GM18861 (cell line): ENCODE measurements around the gene DDX54.
"Not testable (repeated sequence)": the region's sequence is repeated elsewhere in the genome, so short reads cannot be mapped to it uniquely, and the experiment has no call there.

Source experiments
- ATAC-seq: cut with Tn5 transposase; IDR thresholded peaks from one replicate; pipeline ENCODE4 v1.9.1; 2021; ENCODE audit not compliant: unreplicated experiment

The DDX54 gene

DNA sequence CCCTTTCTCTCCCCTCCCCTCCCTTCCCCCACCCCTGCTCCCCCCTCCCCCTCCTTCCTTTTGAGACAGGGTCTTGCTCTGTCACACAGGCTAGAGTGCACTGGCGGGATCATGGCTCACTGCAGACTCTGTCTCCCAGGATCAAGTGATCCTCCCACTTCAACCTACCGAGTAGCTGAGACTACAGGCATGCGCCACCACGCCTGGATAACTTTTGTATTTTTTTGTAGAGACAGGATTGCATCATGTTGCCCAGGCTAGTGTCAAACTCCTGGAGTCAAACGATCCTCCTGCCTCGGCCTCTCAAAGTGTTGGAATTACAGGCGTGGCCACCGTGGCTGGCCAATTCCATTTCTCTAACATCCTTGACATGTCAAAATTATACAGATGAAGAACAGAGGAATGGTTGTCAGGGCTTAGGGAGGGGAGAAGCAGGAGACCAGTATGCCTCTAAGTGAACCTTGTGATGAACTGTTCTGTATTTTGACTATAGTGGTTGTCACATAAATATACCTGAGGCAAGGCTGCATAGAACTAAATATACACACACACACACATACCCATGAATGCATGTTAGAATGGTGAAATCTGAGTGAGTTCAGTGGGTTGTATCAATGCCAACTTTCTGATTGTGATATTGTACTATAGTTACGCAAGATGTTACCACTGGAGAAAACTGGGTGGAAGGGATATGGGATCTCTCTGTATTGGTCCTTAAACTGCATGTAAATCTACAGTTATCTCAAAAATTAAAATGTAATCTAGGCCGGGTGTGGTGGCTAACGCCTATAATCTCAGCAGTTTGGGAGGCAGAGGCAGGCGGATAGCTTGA is 39.3 kb downstream of the DDX54 start:
- no peak for ATAC-seq

DNA sequence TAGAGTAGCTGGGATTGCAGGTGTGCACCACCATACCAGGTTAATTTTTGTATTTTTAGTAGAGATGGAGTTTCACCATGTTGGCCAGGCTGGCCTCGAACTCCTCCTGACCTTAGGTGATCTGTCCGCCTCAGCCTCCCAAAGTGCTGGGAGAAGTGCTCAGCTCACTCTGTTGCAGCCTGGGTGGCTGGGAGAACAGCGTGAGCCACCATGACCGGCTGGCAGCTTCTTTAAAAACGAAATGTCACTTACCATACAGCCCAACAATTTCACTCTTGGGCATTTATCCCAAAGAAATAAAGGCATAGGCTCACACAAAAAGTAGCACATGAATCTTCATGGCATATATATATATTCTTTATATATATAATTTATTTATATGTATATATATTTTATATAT is 40.5 kb downstream of the DDX54 start:
- no peak for ATAC-seq

DNA sequence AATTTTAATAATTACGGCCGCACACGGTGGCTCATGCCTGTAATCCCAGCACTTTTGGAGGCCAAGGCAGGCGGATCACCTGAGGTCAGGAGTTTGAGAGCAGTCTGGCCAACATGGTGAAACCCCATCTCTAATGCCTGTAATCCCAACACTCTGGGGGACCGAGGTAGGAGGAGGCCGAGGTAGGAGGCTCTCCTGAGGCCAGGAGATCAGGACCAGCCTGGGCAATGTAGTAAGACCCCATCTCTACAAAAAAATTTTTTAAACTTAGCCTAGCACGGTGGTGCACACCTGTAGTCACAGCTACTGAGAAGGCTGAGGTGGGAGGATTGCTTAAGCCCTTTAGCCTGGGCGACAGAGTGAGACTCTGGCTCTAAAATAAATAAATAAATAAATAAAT is 41.3 kb downstream of the DDX54 start:
- ATAC-seq, result no peak

DNA sequence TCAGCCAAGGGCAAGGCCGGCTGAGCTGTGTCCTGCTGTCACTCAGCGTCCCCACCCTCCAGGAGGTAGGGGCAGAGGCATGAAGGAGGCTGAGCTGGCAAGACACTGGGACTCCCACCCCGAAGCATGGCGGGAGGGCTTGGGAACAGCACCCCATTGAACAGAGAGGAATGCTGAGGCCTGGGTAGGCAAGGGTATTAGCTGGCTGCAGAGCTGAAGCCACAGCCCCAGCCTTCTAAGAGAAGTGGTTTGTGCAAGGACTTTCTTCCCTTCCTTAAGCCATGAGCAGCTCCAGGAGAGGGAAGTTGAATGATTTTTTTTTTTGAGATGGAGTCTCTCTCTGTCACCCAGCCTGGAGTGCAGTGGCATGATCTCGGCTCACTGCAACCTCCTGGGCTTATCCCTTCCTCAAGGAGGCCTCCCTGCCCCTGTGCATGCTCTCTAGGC is 42.4 kb downstream of the DDX54 start:
- ATAC-seq, result no peak

DNA sequence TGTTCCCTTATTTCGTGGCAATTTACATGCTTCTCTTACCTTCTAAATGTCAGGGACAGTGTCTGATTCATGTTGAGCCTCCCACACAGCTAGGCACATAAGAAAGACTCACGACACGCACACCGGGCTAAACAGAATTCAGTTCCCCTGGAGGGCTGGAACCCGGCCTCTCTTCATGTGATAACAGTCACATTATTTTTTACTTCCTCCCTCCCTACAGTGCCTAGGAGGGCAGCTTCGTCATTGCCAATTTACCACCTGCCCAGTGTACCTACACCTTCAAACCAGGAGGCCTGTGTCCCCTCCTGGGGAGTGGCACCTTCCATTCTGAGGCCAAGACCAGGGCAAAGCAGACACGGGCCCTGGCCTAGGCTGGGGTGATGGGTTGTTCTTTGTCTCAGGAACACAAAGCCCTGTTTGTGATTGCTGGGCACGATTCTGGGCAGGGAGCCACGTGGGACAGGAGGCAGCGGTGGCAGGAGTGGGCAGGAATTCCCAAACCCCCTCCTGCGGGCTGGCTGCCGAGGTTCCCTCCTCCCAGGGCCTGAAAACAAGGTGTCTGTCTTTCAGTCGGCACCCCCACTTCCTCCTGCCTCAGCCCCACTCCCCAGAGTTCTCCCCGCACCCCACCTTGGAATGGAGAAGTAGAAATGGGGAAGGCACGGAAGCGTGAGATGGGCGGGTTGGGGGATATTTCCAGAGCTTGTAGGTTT is 42.9 kb downstream of the DDX54 start:
- no peak for ATAC-seq

DNA sequence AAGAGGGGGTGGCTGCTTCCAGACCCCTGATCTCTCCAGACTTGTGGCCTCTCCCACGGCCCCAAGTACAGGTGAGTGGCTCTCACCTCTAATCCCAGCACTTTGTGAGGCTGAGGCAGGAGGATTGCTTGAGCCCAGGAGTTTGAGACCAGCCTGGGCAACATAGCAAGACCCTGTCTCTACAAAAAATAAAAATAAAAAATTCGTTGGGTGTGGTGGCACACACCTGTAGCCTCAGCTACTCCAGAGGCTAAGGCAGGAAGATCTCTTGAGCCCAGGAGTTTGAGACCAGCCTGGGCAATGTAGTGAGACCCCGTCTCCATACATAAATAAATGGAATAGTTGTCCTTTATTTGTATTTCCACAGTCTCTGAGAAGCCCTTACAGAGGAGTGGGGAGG is 43.6 kb downstream of the DDX54 start:
- not testable (repeated sequence) for ATAC-seq

DNA sequence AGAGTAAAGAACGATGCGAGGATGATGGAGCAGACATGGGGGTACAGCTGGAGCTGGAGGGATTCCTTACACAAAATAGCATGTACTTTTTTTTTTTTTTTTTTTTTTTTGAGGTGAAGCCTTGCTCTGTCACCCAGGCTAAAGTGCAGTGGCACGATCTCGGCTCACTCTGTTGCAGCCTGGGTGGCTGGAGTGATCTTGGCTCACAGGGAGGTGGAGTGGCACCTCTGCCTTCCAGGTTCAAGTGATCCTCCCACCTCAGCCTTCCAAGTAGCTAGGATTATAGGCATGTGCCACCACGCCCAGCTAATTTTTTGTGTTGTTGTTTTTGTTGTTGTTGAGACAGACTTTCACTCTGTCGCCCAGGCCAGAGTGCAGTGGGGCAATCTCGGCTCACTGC is 44.6 kb downstream of the DDX54 start:
- ATAC-seq, result no peak

DNA sequence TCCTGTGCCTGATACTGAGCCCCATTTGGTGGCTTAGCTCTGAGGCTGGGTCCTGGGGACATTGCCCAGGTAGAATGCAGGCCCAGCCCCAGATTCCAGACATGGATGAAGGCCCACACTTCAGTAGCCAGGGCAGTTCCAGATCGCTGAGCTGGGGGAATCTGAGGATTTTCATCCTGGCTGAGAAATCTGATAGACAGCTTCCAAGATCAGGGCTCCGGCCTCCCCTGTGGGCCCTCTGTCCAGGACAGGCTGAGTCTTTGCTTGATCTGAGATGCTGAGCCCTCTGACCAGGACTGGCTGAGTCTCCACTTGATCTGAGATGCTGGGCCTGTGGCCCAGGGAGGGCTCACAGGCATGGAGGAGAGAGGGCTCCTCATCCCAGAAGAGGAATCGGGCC is 46.5 kb downstream of the DDX54 start:
- no peak for ATAC-seq

DNA sequence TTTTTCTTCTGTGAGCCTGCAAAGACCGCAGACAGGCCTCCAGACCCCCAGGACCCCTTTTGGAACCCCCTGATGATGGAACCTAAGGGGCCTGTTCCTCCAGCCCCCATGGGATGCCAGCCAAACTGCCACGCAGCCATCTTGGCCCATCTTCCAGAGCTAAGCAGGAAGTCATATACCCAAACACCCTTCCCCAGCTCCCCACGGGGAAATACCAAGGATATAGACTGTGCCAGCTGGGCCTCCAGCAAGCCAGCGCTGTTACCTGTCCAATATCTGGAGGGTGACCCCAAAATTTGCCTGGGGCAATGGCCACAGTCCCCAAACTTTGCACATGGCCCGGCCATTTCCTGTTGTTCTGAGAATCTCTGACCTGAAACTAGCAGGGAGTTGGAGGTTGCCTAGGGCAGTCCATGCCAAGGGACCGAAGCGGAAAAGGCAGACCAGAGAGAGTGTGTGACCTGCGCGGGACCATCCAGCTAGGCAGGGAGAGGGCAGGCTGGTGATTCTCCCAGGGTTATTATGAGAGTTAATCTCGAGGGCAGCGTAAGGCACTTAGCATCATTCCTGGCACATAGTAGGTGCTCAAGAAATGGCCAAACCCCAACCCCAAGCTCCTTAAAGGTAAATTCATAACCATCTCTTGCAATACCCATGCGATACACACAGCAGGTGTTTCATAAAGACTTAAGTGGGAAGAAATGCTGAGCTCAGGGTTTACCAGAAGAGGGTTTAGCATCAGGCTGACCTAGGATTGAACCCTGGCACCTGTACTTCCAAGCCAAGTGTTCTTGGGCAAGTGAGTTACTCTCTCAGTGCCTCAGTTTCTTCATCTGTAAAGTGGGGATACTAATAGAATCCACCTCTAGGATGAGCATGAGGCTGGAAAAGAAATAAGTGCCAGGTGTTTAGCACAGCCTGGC is 47.2 kb downstream of the DDX54 start:
- ATAC-seq, result no peak

DNA sequence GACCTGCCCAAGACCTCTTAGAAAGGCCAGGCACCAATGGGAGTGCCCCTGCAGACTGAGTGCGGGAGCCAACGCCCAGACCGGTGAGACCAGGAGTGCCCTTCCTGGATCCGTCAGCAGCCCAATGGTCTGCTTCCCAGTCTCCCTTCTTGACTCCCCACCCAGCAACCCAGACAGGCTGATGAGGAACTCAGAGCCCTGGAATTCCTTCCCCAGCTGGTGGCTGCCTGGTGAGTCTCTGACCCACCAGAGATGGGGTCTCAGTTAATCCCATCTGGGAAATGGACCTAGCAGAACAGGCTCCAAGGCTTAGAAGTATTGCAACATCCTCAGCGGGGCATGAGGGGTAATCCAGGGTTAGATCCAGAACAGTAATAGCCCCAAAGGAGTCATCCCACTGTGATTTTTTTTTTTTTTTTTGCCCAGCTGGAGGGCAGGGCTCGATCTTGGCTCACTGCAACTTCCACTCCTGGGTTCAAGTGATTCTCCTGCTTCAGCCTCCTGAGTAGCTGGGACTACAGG is 48.2 kb downstream of the DDX54 start:
- no peak for ATAC-seq

DNA sequence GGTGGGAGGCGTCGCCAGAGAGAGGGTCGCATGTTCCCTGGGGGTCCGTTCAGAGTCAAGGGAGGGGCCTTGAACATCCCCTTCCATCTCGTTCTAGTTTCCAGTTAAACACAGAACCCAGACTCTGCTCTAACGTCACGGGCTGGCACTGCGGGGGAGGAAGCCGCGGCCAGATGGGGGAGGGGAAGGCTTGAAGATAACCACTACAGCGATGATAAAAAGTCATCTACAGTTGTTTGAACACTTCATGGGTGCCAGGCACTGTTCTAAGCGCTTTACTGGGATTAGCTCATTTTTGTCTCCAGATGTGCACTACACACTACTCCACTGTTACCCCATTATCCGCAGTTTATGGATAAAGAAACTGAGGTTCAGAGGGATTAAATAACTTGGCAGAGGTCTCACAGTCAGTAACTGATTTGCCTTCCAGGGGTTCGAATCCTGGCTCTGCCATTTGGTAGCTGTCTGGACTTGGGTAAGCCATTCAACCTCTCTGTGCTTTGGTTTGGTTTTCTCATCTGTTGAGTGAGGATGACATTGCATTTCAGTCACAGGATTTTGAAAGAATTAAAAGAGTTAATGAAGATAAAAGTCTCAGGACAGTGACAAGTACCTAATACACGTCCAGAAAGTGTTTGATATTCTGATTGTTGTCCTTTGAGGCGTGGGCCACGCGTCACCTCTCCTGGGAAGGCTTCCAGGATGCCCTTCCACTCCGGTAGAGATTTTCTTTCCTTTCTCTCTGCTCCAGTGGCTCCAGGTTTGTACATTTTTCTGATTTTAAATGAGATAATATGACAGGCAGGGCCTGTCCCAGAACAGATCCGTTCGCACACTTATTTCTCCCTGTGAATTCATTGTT is 48.9 kb downstream of the DDX54 start:
- ATAC-seq, result no peak

DNA sequence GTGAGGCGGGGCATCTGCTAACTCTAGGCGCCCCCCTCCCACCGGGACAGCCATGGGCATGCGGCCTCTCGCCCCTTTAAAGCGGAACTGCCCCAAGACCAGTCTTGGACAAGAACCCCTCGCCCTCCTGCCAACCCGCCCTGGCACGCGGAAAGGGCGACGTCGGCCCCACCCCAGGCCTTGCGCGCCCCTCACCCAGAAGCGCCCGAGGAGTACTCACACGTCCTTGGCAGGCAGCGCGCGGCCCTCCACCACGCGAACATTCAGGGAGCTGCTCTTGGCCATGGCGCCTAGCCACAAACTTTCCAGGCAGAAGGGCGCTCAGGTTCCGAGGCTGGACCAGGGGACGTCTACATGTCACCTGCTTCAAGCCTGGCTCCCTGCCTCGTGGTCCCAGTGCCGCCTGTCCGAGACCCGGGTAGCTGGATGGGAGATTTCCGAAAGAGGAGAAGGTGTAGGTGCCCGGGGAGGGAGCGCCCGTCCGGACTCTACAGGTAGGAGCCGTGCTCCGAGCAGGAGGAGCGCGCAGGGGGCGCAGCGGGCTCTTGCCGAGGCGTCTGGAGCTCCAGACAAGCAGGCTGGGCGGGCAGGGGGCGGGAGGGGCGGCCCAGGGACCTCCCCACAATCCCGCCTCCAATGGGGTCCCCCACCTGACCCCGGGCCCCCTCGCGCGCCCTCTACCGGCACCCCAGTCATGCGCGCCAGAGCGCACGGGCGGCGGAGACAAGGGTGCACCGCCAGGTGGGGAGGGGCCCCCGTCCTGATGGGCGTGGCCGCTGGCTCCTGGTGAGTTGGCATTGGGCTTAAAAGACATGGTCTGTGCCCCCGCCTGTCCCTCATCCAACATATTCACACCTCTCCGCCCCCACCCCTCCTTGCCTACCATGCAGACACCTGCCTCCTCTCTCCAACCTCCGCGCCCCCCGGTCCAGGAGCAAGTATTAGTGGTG is 49.8 kb downstream of the DDX54 start, which contains the start of gene RASAL1:
TSS of gene RASAL1 (minus strand) at position 584 of the 950 bp plus-strand sequence. CDS start at position 285, 299 bp downstream.
- no peak for ATAC-seq

DNA sequence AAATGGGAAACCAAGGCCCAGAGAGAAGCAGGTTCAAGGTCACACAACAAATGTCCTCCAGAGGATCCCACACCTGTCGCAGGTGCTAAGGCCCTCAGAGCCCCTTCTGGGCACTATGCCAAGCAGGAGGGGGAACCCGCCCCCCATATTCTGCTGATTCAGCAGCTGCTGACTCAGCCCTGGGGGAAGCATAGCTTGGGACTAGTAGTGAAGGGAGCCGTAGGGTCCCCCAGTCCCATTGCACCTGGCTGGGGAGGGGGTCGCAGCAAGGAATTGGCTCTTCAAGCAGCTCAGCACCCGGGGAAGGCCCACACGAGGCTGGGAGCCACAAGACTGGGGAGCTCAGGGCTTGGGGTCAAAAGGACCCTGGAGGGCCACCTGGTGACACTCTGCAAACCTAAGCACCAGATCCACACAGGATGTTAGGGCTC is 50.7 kb downstream of the DDX54 start:
- ATAC-seq, result no peak

DNA sequence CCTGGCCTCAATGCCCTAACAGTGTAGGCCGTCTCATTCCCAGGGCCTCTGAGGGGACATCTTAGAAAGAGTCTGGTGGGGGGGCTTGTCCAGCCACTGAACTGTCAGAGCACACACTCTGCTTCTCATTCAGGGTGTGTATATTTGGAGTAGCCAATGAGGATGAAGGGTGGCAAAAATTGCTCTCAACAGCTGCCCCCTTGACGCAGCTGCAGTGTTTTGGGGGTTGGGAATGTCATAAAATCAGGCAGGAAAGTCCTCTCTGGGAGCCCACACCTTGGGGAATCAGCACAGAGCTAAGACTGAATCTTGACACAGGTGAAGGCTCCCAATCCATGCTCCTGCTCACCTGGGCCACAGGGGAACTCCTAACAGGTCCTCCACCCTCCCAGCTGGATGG is 51.2 kb downstream of the DDX54 start:
- ATAC-seq, result no peak

DNA sequence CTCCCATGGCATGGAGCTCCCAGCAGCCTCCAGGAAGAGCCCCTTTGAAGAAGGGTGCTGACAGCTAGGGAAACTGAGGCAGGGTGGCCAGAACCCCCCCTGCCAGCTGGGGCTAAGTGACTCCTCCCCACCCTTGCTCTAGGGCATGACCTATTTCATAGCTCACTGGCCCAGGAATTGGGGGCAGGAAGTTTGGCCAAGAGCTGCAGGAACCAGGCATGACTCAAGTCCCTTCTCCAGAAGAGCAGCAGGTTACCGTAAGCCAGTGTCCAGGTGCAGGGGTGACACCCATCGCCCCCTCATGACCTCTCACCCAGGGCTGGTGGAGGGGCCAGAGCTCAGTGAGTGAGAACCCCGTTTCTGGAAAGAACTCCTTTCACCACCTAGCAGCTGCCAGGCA is 51.6 kb downstream of the DDX54 start:
- no peak for ATAC-seq

DNA sequence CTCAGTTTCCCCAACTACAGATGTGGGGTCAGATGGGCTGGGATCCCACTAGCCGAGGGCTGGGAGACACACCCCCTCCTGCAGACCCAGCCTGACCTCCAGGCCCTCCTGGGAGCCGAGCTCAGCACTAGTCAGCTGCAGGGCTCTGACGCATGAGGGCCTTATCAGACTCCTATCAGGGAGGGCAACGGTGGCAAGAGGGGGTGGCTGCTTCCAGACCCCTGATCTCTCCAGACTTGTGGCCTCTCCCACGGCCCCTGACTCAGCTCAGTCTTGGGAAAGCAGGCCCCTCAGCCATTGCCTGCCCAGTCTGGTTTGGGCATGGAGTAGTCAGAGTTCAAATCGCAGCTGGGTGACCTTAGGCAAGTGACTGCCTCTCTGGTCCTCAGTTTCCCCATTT is 52.2 kb downstream of the DDX54 start:
- ATAC-seq, result no peak

DNA sequence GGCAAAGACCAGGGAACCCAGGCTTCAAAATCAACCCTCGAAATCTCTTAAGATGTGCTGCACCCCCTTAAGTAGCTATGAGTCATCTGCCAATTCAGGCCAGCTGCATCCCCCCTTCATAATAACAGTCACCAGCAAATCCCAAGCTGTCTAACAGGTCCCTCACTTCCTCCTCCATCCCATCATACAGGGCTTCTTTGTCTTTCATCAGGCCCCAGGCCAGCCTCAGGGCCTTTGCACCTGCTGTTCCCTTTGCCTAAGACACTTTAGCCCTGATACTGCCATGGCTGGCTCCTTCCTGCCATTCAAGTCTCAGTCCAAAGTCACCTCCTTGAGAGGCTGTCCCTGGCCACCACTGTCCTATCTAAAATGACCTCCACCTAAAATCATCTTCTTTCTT is 53.7 kb downstream of the DDX54 start:
- no peak for ATAC-seq

DNA sequence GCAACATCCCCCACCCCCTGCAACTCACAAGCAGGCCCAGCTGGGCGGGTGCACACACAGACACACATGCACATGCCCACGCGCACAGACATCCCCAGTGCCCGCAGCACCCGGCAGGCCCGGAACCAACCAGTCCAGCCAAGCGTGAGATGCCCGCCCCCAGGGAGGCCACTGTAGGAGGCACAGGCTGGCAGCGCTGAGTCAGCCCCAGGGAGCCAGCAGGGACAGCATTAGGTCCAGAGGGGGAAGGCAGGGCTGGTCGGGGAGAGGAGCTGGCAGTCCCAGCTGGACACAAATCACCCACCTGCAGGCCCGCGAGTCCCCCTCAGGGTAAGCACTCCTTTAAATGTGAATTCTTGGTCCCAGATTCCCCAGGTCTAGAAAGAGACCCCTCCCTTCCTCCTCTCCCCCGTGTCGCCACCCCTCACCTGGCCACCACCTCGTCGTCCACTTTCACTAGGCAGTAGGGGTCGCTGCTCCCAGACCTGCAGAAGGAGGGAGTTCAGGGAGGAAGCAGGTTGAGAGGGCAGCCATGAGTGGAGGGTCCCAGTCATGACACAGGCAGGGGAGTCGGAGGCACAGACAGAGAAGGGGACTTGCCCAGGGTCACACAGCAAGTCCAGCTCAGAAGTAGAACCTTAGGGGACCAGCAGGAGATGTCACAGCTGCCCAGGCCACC is 54.7 kb downstream of the DDX54 start:
- ATAC-seq, result no peak
